HL-60/S4 treated with retinoic acid at 250 ng/mL for 4 days and 3 days (cell line): ENCODE measurements around the gene CLSTN2.

Experiments used
- in situ Hi-C: fragments of 300-500 bp; cut with MboI; formaldehyde crosslinking; loops from 2 replicates; pipeline ENCODE4 v1.7.0; 2022; ENCODE audit warnings: low sequenced_read_pairs

CLSTN2 gene

GRCh38 chr3:139941580-139941979, 6.6 kb downstream of the CLSTN2 start:
- in situ Hi-C loops: no loop called here

GRCh38 chr3:139944256-139944910, 9.4 kb downstream of the CLSTN2 start:
- in situ Hi-C loops: no loop called here

GRCh38 chr3:139945386-139945785, 10.4 kb downstream of the CLSTN2 start:
- in situ Hi-C loops: no loop called here

GRCh38 chr3:139945942-139946341, 11.0 kb downstream of the CLSTN2 start:
- in situ Hi-C loops: no loop called here

GRCh38 chr3:139948467-139948866, 13.5 kb downstream of the CLSTN2 start:
- in situ Hi-C loops: no loop called here

GRCh38 chr3:139948898-139949297, 13.9 kb downstream of the CLSTN2 start:
- in situ Hi-C loops: no loop called here

GRCh38 chr3:139953131-139953910, 18.3 kb downstream of the CLSTN2 start:
- in situ Hi-C loops: no loop called here

GRCh38 chr3:139954146-139954860, 19.3 kb downstream of the CLSTN2 start:
- in situ Hi-C loops: no loop called here

GRCh38 chr3:139957844-139958243, 22.9 kb downstream of the CLSTN2 start:
- in situ Hi-C loops: no loop called here

GRCh38 chr3:139969386-139969785, 34.4 kb downstream of the CLSTN2 start:
- in situ Hi-C loops: no loop called here

- in situ Hi-C loops: no loop called here
These were observed 35.5 kb downstream of the CLSTN2 start for GRCh38 chr3:139970526-139970925.

- in situ Hi-C loops: no loop called here
These were observed 39.9 kb downstream of the CLSTN2 start for GRCh38 chr3:139974809-139975425.

- in situ Hi-C loops: no loop called here
These were observed 40.8 kb downstream of the CLSTN2 start for GRCh38 chr3:139975594-139976365.

GRCh38 chr3:139978966-139979365, 44.0 kb downstream of the CLSTN2 start:
- in situ Hi-C loops: no loop called here

- in situ Hi-C loops: no loop called here
These were observed 45.0 kb downstream of the CLSTN2 start for GRCh38 chr3:139979991-139980390.

- in situ Hi-C loops: no loop called here
These were observed 47.4 kb downstream of the CLSTN2 start for GRCh38 chr3:139982404-139982803.

- in situ Hi-C loops: no loop called here
These were observed 50.6 kb downstream of the CLSTN2 start for GRCh38 chr3:139985576-139985975.

GRCh38 chr3:139987908-139988307, 52.9 kb downstream of the CLSTN2 start:
- in situ Hi-C loops: no loop called here

- in situ Hi-C loops: no loop called here
These were observed 53.6 kb downstream of the CLSTN2 start for GRCh38 chr3:139988472-139989156.

GRCh38 chr3:139994891-139995290, 59.9 kb downstream of the CLSTN2 start:
- in situ Hi-C loops: no loop called here
